ENCODE results near the gene ZFAND3.

ZFAND3 gene

GRCh38 chr6:38163186-38164130 is 343.9 kb downstream of the ZFAND3 start:
- TF ChIP-seq ZFX (IDR thresholded peaks at IDR 0.05; ENCODE audit: borderline replicate concordance) (no peak), CTCF (IDR thresholded peaks at IDR 0.05) (no peak)

GRCh38 chr6:38164131-38164481 is 344.6 kb downstream of the ZFAND3 start:
- TF ChIP-seq ZFX (IDR thresholded peaks at IDR 0.05; ENCODE audit: borderline replicate concordance) (no peak), CTCF (IDR thresholded peaks at IDR 0.05) (no peak)
- no peak overlapping the region for H3K27ac ChIP-seq

More at GRCh38 chr6:38163186-38164130, 343.9 kb downstream of the ZFAND3 start:
- H3K27ac ChIP-seq = no peak overlapping the region

- no peak overlapping the region for H3K27ac ChIP-seq
- TF ChIP-seq CTCF (IDR thresholded peaks at IDR 0.05) = no peak
- no peak for TF ChIP-seq ZFX (IDR thresholded peaks at IDR 0.05; ENCODE audit: borderline replicate concordance)
Observed at GRCh38 chr6:38164671-38165108, 345.2 kb downstream of the ZFAND3 start.

- no peak overlapping the region for H3K27ac ChIP-seq
- TF ChIP-seq CTCF (IDR thresholded peaks at IDR 0.05) = no peak
- no peak for TF ChIP-seq ZFX (IDR thresholded peaks at IDR 0.05; ENCODE audit: borderline replicate concordance)
Observed at GRCh38 chr6:38166411-38167240, 347.1 kb downstream of the ZFAND3 start.

GRCh38 chr6:38167598-38167997 is 348.1 kb downstream of the ZFAND3 start:
- no peak overlapping the region for H3K27ac ChIP-seq
- no peak for TF ChIP-seq ZFX (IDR thresholded peaks at IDR 0.05; ENCODE audit: borderline replicate concordance)
- no peak for TF ChIP-seq CTCF (IDR thresholded peaks at IDR 0.05)

- TF ChIP-seq ZFX (IDR thresholded peaks at IDR 0.05; ENCODE audit: borderline replicate concordance) = no peak
- TF ChIP-seq CTCF (IDR thresholded peaks at IDR 0.05) = no peak
- H3K27ac ChIP-seq = no peak overlapping the region
Observed at GRCh38 chr6:38168126-38168525, 348.6 kb downstream of the ZFAND3 start.
